Stimulated activated CD4-positive, alpha-beta T cell treated with anti-CD3 and anti-CD28 coated beads, Interleukin-12 subunit alpha, Interleukin-12 subunit beta, amount 100 ng/mL, for 4 hours (primary cell): Measurements from ENCODE around the gene PIK3R2.
"Not testable (repeated sequence)": the region's sequence is repeated elsewhere in the genome, so short reads cannot be mapped to it uniquely, and the experiment has no call there.

Experiments used
- DNase-seq: peaks from one replicate; pipeline ENCODE4 v3.0.0-alpha.2; 2020

Gene PIK3R2

DNA sequence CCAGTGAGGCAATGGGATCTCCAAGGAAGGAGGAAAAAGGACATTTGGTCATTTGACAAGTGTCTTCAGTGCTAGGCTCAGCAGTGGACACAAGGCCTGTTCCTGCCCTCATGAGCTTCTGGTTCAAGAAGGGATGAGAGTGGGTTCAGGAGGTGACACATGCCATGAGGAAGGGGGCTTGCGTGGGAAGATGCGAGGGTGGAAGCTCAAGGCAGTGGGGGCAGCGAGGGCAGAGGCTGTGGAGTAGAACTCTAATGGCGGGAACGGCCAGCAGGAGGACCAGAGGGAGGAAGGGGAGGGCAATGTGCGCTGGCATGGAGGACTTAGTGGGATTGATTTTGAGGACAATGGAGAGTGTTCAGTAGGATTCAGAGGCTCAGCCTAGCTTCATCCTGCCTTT is 3.3 kb downstream of the PIK3R2 start:
- no peak for DNase-seq

DNA sequence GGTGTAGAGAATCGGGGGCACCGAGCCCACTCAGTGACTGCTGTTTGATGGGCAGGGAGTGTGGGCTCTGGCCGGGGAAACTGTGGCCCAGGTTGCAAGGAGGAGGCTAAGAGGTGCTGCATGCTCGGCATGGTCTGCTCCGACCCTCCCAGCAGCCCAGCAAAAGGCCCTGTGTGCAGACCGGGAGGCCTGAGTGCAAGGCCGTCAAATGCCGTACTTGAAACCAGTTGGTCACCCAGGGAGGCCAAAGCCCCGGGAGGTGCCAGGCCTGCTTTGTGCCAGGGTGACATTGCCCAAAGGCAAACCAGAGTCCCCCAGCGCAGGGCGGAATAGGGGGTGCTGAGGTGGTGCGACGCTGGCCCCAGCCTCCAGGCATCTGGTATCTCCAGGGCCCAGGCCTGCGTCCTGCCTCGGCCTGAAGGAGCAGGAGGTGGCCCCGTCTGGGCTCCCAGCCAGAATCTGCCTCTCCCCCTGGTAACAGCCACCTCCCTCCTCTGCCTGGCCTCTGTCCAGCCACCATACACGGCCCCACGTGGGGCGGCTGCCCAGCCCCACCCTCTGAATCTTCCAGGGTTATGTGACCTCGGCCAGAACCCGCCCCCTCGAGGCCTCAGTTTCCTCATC is 4.0 kb downstream of the PIK3R2 start:
- DNase-seq = no peak

DNA sequence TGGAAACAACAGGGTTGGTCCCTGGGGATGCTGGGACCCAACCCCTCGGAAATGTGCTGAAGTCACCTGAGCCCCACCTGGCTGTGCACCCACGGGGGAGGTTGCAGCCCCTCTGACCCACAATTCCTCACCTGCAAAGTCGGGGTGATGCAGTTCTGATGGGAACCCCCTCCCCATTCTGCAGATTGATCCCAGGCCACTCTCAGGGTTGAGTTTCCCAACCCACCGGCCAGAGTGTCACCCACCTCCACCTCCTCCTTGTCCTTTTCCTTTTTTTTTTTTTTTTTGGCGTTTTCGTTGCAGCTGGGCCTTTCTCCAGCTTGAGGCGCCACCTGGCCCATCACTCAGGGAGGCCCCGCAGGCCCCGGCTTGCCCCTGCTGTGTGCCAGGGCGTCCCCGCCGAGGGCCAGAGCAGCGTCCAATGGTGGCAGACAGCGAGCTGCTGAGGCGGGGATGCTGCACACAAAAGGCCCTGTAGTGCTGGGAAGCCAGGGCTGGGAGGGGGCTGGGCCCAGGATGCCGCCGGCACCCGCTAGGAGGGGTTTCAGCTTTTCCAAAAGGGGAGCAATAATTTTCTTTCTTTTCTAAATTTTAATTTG is 4.6 kb downstream of the PIK3R2 start:
- DNase-seq = no peak

DNA sequence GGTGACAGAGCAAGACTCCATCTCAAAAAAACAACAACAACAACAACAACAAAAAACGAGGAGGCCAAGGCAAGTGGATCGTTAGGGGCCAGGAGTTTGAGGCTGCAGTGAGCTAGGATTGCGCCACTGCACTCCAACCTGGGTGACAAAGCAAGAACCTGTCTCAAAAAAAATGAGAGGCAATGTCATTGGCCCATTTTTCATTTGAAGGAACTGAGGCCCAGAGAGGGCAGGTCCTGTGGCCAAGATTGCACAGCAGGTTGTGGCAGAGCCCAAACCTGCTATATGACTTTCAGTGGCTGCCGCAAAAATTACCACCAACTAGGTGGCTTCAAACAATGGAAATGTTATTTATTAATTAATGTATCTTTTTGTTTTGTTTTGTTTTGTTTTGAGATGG is 5.5 kb downstream of the PIK3R2 start:
- no peak for DNase-seq

DNA sequence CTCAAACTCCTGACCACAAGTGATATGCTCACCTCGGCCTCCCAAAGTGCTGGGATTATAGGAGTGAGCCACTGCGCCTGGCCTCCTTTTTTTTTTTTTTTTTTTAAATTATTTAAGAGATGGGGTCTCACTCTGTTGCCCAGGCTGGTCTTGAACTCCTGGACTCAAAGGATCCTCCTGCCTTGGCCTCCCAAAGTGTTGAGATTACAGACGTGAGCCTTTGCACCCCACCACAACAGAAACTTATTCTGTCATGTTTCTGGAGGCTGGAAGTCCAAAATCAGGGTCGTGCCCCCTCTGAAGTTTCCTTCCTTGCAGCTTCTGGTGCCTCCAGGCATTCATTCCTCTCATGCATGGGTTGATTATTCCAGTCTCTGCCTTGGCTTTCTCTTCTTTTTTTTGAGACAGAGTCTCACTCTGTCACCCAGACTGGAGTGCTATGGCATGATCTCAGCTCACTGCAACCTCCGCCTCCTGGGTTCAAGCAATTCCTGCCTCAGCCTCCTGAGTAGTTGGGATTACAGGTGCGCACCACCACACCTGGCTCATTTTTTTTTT is 6.2 kb downstream of the PIK3R2 start:
- DNase-seq = not testable (repeated sequence)

DNA sequence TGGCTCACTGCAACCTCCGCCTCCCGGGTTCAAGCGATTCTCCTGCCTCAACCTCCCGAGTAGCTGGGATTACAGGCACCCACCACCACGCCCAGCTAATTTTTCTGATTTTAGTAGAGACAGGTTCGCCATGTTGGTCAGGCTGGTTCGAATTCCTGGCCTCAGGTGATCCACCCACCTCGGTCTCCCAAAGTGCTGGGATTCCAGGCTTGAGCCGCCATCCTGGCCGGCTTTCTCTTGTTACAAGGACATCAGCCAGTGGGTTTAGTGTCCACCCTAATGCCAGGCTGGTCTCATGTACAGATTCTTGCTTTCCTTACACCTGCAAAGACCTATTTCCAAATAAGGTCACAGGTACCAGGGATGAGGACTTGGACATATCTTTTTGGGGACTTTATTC is 6.8 kb downstream of the PIK3R2 start:
- no peak for DNase-seq

DNA sequence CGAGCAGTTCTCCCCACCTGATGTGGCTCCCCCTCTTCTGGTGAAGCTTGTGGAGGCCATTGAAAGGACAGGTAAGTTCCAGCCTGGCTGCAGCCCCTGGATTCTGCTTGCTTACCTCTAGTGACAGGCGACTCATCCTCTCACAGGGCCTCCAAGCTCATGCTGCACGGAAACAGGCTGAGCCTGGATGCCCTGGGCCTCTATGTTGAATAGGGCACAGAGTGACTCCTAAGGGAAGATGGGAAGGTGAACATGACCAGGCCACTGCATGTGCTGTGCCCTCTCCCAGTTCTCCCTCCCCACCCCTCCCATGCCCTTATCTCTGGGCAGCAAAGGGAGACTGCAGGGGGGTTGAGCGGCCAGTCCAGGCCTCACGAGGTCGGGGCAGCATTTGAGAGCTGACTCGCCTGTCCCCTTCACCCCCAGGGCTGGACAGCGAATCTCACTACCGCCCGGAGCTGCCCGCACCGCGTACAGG is 7.6 kb downstream of the PIK3R2 start:
- no peak for DNase-seq

DNA sequence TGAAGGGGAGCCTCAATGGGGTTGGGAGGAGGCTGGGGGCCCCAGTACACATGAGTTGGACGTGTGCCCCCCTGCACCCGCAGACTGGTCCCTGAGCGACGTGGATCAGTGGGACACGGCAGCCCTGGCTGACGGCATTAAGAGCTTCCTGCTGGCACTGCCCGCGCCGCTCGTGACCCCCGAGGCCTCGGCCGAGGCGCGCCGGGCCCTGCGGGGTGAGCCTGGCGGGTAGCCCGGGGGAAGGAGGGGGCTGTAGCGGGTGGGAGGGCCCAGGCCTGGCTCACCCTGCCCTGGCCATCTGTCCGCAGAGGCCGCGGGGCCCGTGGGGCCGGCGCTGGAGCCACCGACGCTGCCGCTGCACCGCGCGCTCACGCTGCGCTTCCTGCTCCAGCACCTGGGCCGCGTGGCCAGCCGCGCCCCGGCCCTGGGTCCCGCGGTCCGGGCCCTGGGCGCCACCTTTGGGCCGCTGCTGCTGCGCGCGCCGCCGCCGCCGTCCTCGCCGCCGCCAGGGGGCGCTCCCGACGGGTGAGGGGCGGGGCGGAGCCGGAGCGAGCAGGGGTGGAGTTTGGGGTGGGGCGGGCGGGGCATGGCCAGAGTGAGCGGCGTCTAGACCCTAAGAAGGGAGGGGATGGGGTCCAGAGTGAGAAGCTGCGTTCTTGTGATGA is 8.1 kb downstream of the PIK3R2 start:
- DNase-seq = peak; percentile 82

DNA sequence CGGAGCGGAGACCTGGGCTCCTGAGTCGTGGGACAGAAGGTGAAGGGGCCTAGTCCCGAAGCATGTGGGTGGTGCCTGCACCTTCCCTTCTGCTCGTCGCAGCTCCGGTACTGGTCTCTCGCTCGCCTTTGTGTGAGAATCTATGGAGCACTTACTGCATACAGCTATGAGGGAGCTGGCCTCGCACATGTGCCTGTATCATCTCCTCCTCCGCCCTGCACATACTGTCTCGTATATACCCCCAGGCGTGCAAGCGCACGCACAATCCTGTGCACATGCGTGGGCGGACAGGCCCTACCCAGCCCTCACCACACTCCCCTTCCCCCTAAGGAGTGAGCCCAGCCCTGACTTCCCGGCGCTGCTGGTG is 8.7 kb downstream of the PIK3R2 start:
- no peak for DNase-seq

DNA sequence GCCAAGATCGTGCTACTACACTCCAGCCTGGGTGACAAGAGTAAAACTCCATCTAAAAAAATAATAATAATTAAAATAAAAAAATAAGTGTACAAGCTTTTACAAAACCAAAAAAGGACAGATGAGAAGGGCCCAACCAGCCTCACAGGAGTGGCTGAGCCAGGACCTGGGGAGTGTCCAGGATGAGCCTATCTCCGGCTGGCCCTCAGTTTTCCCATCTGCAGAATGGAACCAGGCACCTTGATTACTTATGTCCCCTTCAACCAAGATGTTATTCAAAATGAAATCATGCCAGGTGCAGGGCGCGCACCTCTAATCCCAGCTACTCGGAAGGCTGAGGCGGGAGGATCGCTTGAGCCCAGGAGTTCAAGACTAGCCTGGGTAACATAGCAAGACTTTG is 11.1 kb downstream of the PIK3R2 start:
- DNase-seq = no peak

DNA sequence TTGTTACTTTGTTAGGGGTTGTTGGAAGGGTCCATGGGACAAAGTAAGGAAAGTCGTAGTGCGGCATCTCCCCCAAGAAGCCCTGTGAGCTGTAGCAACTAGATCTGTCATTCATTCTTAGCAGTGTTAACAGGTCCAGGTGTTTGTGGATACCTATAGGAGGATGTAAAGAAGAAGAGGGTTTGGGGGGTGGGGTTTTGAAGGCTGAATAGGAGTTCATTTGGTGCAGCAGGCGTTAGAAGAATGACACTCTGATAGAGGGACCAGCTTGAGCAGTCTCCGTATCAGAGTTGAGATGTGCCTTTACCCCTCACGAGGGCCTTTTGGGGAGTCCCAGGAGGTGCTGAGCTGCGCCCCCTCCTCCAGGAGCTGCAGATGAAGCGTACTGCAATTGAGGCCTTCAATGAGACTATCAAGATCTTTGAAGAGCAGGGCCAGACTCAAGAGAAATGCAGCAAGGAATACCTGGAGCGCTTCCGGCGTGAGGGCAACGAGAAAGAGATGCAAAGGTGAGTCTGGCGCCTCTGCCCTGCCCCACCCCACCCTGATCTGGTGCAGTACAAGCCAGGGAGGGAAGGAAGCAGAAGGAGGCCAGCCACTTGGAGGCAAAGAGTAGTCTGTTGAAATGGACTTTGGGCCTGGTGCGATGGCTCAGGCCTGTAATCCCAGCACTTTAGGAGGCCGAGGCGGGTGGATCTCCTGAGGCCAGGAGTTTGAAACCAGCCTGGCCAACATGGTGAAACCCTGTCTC is 13.0 kb downstream of the PIK3R2 start:
- no peak for DNase-seq

DNA sequence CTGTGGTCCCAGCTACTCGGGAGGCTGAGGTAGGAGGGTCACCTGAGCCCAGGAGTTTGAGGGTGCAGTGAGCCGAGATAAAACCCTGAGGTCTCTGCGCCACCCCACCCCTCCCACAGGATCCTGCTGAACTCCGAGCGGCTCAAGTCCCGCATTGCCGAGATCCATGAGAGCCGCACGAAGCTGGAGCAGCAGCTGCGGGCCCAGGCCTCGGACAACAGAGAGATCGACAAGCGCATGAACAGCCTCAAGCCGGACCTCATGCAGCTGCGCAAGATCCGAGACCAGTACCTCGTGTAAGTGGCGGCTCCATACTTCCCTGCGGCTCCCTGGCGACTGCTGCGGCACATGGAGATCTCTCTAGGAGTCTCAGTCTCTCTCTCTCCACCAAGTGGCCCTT is 14.0 kb downstream of the PIK3R2 start:
- no peak for DNase-seq

DNA sequence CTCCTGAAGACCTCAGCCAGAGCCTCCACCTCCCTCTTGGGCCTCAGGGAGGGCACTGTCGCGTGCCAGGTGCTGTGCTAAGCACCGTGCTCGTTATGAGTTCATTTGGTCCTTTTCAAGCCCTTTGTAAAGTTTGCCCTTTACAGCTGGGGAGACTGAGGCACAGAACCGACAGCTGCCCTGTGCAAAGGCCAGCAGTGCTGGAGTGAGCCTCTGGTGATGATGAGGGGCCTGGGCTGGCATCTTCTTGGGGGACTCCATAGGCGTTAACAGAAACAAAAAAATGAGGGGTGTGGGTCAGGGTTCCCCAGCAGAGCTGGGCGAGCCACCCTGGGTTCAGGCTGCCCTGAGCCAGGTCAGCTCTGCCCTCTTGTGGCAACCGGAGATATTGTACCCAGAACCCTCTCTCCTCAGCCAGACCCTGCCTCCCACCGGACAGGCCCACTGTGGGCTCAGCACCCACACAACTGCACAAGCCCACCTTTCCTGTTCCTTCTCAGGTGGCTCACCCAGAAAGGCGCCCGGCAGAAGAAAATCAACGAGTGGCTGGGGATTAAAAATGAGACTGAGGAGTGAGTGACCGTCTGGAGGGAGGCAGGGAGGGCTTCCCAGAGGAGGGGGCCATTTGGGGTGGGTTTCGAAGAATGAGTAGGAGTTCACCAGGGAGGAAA is 15.1 kb downstream of the PIK3R2 start:
- DNase-seq = peak; percentile 55

DNA sequence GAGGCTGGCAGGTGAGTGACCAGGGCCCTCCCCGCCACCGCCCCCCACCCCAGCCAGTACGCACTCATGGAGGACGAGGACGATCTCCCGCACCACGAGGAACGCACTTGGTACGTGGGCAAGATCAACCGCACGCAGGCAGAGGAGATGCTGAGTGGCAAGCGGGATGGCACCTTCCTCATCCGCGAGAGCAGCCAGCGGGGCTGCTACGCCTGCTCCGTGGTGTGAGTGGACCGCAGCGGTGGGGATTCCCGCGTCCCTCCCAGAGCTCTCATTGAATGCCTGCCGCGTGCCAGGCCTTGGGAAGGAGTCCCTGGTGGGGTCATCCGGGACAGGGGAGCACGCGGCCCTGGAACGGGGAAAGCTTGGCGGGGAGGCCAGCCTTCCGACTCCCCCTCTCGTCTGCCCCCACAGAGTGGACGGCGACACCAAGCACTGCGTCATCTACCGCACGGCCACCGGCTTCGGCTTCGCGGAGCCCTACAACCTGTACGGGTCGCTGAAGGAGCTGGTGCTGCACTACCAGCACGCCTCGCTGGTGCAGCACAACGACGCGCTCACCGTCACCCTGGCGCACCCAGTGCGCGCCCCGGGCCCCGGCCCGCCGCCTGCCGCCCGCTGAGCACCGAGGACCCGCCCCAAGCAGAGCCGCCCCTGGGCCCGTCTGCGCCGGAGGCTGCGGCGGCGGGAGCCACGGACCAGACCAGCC is 15.9 kb downstream of the PIK3R2 start:
- no peak for DNase-seq

DNA sequence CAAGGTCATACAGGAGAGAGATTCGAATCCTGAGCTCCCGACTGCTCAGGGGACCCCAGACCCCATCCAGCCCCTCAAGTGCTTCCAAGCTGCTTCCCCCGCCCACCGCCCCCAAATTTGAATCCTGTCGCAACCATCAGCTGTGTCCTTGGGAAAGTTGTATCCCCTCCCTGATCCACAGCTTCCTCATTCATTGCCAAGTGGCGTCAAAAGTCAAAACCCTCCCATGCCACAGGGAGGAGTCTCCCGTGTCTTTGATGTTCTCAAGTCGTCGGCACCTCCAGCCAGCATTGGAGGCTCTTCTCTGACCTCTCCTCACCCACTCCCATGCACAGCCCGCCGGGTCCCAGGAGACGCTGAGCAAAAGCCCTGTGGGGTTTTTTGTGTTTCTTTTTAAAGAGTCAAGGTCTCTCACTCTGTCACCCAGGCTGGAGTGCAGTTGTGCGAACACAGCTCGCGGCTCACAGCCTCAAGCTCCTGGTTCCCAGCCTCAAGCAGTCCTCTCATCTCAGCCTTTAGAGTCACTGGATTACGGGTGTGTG is 17.8 kb downstream of the PIK3R2 start:
- DNase-seq = no peak

DNA sequence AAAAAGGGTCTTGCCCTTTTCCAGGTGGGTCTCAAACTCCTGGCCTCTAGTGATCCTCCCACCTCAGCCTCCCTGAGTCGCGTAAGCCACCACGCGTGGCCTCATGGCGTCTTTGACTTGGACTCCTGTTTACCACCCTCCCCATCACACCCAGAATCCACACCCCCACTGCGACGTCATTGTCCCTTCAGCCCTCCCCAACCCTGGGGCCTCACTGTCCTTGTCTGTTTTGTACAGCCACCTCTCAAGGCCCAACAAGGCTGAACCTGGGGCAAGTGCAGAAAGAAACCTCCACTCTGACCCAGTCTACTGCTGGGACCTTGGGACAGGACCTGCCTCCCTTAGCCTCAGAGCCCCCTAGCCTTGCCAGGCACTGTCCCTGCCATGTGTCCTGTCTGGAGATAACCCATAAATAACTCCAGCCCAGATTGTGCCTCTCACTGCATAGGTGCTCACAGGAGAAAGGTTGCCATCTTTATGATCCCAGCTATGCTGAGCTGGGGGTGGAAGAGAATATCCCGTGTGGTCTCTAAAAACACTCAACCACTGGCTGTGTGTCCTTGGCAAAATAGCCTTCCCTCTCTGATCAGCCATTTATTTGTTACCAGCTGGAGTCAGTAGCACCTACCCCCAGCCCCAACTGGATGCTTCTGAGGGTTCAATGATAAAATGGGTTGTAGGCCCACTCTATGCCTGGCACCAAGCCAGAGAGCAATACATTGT is 18.8 kb downstream of the PIK3R2 start:
- no peak for DNase-seq

DNA sequence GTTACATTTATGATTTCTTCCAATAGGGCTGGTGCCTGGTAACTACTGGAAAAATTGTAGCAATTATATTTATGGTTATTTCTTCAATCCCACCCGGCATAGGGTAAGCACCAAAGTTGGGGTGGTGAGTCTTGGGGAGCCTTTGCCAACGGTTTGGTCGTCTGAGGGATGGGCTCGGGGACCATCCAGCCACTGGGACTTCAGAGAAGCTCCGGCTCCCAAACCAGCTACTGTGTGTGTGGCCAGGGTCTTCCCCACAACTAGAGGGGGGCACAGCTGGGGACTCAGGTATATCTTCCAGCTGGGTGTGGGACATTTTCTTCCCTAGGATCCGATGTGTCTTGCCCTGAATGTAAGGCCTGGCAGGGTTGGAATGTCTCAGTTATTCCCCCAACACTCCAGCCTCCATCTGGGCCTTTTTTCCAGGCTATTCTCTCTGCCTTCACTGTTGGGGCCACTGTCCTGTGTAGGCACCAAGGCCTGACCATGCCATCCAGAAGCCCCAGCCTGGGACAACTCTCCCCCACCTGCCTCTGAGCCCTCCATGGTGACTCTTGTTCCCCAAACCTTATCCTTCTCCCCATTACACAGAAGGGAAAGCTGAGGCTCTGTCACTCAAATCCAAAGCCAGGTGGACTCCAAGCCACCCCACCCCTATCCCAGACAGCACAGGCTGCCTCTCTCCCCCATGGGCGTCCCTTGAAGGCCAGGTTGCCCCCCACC is 19.5 kb downstream of the PIK3R2 start:
- no peak for DNase-seq

DNA sequence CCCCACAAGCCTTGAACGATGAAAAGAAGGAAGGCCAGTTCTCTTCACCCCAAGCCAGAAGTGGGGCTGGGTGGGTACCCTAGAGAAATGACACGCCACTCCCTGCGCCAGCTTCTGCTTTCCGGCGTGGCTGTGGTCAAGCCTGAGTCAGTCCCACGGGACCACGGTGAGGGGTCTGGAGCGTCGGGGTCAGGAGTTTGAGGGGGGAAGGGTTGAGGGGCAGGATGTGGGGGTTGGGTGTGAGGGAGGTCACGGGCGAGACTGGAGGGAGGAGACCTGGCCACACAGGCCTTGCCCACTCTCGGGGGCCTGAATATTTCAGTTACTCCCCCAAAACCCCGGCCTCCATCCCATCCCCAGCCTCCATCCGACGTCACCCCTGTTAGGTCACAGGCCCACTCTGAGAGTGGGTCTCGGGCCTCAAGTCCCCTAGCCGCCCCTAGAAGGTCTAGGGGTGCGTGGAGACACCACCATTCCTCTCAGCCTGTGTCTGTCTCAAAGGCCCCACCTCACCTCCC is 20.1 kb downstream of the PIK3R2 start:
- DNase-seq = no peak

DNA sequence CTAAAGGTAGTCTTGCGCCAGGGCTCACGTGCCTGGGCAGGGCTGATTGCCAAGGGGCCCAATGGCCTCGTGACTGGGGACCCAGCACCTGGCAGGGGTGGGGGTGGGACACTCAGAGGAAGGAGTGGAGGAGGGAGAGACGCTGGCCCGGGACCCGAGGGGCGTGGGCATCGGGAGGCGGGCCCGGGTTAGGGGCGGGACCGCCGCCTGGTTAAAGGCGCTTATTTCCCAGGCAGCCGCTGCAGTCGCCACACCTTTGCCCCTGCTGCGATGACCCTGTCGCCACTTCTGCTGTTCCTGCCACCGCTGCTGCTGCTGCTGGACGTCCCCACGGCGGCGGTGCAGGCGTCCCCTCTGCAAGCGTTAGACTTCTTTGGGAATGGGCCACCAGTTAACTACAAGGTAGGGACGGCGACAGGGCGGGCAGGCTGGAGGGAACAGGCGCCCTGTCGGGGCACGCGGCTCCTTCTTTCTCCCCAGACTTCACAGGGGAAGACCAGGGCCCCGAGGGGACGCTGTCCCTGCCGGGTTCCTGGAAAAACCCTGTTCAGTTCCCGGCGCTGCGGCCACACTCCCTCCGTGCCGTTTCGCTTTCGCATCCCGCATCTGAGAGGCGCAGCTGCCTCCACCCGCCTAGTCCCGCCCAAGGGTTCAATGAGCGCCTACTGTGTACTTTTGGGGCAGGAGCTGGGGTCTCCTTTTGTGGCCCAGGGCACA is 20.8 kb downstream of the PIK3R2 start, which contains the start of gene IFI30:
IFI30 (plus strand) TSS at position 242 of the 717 bp plus-strand sequence; CDS start at position 271, 29 bp downstream.
- DNase-seq = peak; percentile 62
